Loucy (cell line): ENCODE data around the gene IFT122.

ENCODE experiments used
- EZH2phosphoT487 ChIP-seq: fragments of 200-600 bp; IDR thresholded peaks from 2 replicates; pipeline ENCODE4 v1.6.1; 2018; ENCODE audit warnings: antibody characterized with exemption, mild to moderate bottlenecking, moderate library complexity, borderline replicate concordance
- TF ChIP-seq, protein P1 (sequence below): fragments of 200-600 bp; sonication (generic); conservative IDR thresholded peaks from 2 replicates; pipeline ENCODE4 v1.5.1; 2014; ENCODE audit warnings: mild to moderate bottlenecking, antibody characterized with exemption, low read length

DNA sequence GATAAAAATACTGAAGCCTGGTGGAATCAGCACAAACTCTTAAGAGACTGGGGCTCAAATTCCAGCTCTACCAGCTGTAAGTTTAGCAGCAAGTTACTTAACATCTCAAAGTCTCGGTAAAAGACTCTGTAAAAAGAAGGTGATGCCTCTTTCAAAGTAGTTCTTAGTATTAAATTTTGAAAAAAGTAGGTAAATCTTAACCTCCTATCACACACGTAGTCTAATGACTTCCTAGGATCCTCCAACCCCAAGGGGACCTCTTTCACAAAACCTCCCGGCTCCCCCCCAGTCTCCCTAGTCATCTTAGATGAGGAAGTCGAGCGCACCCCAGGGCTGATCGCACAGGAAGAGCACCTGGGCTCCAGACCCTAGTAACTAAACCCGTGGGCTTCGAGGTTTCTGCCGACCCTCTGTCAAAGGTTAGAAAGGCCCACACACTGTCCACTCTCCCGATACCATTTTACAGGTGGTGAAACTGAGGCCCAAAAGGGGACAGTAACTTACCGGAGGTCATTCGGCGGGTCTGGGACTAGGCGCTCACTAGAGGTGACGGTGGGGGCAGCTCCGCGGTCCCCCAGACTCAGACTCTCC lies 703 bp upstream of the IFT122 start:
- no peak for TF ChIP-seq EZH2phosphoT487
- TF ChIP-seq, protein P1, sequence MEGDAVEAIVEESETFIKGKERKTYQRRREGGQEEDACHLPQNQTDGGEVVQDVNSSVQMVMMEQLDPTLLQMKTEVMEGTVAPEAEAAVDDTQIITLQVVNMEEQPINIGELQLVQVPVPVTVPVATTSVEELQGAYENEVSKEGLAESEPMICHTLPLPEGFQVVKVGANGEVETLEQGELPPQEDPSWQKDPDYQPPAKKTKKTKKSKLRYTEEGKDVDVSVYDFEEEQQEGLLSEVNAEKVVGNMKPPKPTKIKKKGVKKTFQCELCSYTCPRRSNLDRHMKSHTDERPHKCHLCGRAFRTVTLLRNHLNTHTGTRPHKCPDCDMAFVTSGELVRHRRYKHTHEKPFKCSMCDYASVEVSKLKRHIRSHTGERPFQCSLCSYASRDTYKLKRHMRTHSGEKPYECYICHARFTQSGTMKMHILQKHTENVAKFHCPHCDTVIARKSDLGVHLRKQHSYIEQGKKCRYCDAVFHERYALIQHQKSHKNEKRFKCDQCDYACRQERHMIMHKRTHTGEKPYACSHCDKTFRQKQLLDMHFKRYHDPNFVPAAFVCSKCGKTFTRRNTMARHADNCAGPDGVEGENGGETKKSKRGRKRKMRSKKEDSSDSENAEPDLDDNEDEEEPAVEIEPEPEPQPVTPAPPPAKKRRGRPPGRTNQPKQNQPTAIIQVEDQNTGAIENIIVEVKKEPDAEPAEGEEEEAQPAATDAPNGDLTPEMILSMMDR, result no peak
